MM.1S (cell line): ENCODE data around the gene TIPRL.

Experiments used
- CTCF ChIP-seq: fragments of 300-600 bp; sonication (generic); IDR thresholded peaks from 2 replicates; pipeline ENCODE4 v1.5.1; 2016; ENCODE audit warnings: antibody characterized with exemption, low read length, mixed read lengths
- EZH2 ChIP-seq: fragments of 300-600 bp; sonication (generic); optimal IDR thresholded peaks from 2 replicates; pipeline ENCODE3; 2017; ENCODE audit warnings: low read depth, mild to moderate bottlenecking, antibody characterized with exemption, low read length, mixed read lengths
- EZH2phosphoT487 ChIP-seq: fragments of 300-600 bp; sonication (generic); IDR thresholded peaks from 2 replicates; pipeline ENCODE4 v1.6.1; 2018; ENCODE audit warnings: antibody characterized with exemption, low read length

GRCh38 chr1:168227620-168228019 lies 48.9 kb downstream of the TIPRL start:
- TF ChIP-seq CTCF (no peak), EZH2 (no peak), EZH2phosphoT487 (no peak)
